Measurements from ENCODE around the gene FOXL1.

DNA sequence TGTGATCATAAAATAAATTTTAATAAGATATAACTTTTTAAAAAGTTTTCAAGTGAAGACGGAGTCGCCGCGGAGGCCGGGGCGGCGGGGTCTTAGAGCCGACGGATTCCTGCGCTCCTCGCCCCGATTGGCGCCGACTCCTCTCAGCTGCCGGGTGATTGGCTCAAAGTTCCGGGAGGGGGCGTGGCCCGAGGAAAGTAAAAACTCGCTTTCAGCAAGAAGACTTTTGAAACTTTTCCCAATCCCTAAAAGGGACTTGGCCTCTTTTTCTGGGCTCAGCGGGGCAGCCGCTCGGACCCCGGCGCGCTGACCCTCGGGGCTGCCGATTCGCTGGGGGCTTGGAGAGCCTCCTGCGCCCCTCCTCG is 11.8 kb upstream of the FOXL1 start, which contains the start of gene FOXC2:
- TF ChIP-seq CTCF (IDR thresholded peaks at IDR 0.05; ENCODE audit: insufficient read depth, low read length) (no peak), POLR2AphosphoS5 (IDR thresholded peaks at IDR 0.05; ENCODE audit: low read depth) (no peak)
